HG02571 (cell line): Measurements from ENCODE around the gene FRMD7.
"Not testable (repeated sequence)": the region's sequence is repeated elsewhere in the genome, so short reads cannot be mapped to it uniquely, and the experiment has no call there.

Experiments
- ATAC-seq: cut with Tn5 transposase; IDR thresholded peaks from one replicate; pipeline ENCODE4 v1.9.1; 2021; ENCODE audit warnings: mild to moderate bottlenecking, moderate library complexity; ENCODE audit not compliant: unreplicated experiment

Gene FRMD7, protein sequence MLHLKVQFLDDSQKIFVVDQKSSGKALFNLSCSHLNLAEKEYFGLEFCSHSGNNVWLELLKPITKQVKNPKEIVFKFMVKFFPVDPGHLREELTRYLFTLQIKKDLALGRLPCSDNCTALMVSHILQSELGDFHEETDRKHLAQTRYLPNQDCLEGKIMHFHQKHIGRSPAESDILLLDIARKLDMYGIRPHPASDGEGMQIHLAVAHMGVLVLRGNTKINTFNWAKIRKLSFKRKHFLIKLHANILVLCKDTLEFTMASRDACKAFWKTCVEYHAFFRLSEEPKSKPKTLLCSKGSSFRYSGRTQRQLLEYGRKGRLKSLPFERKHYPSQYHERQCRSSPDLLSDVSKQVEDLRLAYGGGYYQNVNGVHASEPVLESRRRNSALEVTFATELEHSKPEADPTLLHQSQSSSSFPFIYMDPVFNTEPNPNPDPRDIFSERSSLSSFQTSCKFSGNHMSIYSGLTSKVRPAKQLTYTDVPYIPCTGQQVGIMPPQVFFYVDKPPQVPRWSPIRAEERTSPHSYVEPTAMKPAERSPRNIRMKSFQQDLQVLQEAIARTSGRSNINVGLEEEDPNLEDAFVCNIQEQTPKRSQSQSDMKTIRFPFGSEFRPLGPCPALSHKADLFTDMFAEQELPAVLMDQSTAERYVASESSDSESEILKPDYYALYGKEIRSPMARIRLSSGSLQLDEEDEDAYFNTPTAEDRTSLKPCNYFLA

DNA sequence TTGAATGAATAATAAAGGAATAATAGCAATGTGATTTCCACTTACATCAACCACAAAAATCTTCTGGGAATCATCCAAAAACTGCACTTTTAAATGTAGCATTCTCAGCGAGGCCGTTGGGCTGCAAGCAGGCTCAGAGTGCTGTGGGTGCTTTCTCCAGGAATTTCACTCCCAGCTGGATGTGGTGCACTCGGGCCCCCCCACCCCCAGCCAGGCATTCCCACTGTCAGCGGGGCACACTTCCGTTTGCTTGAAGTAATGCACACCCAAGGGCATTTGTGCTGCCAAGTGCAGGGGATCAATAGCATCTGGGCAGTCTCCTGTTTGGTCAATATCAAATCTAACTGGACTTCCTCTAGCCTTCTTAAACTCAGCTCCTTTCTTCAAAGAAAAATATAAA, at the start of gene FRMD7:
TSS of gene FRMD7 (minus strand) at position 278 of the 400 bp plus-strand sequence. CDS start at position 102, 176 bp downstream.
- ATAC-seq = no peak

DNA sequence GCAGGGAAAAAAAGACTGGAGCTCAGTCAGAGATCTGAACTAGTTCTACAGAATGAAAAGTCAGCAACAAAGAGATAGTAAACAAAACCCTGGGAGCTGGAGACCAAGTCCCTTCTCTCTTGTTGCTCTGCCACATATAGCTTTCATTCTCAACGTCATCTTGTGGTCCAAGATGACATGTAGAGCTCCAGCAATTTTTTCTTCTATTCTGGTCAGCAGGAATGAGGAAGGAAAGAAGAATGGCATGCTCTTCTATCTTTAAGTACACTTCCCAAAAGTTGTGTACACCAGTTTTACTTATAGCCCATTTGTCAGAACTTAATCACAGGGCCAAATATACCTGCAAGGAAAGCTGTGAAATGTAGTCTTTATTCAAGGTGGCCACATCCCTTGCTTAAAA, 45.8 kb upstream of the FRMD7 start:
- no peak for ATAC-seq

DNA sequence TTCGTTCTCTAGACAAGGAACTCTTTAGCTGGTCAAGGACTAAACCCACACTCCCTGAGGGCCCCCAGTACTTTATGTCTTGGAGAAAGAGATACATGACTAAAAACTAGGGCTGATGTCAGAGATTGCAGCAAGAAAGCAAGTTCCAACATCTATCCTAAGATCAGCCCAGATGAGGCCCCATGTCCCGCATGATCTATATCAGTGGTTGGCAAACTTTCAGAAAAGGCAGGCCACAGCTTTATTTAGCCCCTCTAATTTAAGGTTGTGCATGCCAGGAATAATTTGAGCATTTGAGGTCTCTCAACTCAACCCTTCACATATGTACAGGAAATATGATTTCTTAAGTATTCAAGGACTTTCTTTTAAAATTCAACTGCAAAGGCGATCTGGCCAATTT, 44.1 kb upstream of the FRMD7 start:
- no peak for ATAC-seq

DNA sequence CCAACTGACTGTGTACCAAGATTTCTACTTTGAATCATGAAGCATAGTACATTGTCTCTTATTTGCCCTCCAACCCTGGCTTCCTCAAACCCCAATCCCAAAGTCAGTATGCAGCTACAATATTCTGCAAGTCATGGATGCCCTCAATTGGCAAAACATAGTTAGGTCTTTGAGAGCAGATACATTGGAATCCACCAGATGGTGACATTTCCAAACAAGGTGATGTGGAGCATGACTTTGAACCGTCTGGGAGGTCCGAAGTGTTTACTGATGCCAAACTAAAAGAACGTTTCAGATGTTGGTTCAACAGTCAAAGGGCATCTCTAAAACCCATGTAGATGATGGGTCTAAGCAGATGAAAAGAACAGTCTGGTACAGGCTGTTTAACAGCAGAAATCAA, 43.7 kb upstream of the FRMD7 start:
- ATAC-seq = no peak

DNA sequence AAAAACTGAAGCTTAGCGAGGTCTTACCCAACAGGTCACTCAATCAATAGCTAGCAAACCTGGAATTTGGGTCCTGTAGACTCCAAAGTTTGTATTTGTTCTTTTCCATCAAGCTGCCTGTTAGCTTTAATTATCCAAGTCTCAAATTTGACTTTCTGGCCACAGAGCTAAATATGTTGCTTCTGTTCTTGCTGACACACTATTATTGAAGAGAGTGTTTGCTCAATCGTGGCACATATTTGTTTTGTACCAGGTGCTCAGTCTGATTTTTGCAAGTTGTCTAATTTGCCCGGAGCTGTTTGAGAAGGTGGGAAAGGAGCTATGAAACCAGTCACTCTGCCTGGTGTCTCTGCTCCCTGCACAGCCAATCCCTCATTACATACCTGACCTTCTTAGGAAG, 41.7 kb upstream of the FRMD7 start:
- ATAC-seq = no peak

DNA sequence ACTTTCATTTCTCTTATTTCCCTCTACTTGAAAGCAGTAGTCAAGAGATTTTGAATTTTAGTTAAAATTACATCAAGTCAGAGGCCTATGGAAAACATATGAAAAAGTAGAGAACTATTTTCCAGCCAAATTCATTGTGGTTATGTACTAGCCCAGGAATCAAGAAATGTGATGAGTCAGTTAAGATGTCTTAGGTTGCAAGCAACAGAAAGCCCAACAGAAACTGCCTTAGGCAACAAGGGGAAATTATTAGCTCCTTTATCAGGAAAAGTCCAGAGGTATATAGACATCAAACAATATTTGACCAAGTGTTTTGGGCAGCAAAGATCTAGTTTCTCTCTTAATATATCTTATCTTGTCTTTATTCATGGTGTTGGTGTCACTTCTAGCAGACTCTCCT, 37.8 kb upstream of the FRMD7 start:
- ATAC-seq = no peak

DNA sequence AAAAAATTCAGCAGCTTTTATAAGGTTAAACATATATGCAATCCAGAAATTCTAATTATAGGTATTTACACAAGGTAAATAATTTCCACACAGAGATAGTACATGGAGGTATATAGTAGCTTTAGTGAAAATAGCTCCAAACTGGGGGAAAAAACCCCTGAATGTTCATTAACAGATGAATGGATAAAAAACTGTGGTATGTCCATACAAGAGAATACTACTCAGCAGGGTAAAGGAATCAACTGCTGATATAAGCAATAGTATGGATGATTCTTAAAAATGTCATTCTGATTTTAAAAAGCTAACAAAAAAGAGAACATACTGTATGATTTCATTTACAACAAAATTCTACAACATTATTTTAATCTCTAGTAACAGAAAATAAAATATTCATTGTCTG, 37.2 kb upstream of the FRMD7 start:
- no peak for ATAC-seq

DNA sequence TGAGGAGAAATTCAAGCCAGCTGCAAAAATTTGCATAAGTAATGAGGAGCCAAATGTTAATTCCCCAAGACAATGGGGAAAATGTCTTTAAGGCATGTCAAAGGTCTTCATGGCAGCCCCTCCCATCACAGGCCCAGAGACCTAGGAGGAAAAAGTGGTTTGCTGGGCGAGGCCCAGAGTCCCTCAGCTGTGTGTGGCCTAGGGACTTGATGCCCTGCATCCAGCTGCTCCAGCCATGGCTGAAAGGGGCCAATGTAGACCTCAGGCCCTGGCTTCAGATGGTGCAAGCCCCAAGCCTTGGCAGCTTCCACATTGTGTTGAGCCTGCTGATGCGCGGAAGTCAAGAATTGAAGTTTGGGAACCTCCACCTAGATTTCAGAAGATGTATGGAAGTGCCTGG, 35.3 kb upstream of the FRMD7 start:
- ATAC-seq = not testable (repeated sequence)

DNA sequence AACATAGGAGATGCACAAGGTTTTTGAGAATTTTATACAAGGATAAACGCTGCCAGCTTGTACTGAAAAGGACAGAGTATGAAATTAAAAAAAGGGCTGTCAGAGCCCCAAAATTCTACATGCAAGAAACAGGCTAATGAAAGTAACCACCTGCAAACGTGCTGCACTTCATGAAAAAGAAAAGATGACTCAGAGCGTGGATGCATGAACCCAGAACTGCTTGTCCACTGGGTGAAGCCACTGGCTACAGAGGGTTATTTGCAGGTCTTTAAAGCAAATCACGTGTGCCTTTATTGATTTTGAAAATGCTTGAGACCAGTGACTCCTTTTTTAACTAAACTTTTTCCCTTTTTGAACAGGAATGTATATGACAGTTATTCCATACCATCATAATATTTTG, 25.3 kb upstream of the FRMD7 start:
- no peak for ATAC-seq

DNA sequence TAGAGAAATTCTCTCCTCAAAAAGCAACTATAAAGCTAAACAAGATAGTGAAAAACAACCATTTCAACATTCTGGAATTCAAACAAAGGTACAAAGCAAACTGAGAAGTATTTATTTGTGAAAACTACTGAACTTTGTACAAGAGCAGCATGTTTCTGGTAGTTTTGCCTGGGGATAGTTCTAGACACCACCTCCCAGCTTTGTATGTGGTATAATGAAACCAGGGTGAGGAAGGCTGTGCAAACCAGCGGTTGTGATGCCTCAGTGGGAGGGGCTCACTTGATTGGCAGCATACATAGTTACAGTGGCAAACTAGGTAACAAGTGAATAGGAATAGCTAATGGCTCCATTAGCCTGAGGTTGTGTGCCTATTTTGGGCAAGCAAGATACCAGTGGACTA, 18.6 kb upstream of the FRMD7 start:
- no peak for ATAC-seq

DNA sequence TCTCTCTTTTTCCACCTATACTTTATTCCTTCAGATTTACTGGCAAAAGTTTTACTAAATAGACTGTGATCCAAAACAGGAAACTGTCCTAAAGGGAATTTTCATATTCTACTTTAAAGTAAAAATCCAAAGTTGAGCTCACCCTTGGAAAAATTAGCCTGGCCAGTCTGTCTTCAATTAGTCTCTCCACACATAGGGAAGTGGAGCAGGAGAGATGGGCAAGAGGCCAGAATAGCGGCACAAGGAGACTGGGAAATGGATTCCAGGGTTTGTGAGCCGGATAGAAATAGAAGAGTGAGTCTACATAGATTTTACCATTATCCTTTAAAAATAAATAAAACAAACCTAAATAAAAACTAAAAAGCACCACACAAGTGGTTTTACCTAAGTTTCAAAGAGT, 16.2 kb upstream of the FRMD7 start:
- no peak for ATAC-seq

DNA sequence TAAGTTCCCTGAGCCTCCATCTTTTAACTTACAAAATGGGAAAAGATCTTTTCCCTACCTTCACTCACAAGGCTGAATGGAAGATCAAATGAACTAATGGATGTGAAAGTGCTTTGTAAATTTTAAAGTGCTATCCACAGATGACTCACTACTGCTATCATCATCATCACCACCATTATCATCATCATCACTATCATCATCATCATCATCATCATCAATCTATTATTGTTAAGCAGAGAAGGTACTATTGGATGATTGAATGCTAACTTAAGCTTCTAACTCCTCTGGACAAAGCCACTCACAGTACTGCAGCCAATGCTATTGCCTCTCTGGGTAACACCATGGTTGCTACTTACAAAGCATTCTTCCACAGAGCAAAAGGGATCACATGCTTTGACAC, 1.9 kb downstream of the FRMD7 start:
- ATAC-seq = no peak

DNA sequence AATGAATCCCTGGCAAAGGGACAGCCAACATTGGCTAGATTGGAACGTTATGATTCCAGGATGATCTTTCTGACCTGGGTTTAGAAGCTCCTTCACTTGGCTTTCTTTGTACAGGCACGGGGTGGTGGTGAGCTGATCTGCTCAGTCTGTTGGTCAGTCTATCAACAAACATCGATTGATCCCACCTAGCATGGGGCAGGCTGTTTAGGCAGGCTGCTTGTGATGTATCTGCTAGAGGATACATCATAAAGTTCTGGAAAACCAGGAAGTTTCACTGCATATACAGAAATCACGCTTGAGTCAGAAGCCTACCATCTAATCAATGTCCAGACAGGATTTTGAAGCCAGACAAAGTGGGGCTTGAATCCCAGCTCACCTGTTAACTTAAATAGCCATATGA, 6.9 kb downstream of the FRMD7 start:
- no peak for ATAC-seq

DNA sequence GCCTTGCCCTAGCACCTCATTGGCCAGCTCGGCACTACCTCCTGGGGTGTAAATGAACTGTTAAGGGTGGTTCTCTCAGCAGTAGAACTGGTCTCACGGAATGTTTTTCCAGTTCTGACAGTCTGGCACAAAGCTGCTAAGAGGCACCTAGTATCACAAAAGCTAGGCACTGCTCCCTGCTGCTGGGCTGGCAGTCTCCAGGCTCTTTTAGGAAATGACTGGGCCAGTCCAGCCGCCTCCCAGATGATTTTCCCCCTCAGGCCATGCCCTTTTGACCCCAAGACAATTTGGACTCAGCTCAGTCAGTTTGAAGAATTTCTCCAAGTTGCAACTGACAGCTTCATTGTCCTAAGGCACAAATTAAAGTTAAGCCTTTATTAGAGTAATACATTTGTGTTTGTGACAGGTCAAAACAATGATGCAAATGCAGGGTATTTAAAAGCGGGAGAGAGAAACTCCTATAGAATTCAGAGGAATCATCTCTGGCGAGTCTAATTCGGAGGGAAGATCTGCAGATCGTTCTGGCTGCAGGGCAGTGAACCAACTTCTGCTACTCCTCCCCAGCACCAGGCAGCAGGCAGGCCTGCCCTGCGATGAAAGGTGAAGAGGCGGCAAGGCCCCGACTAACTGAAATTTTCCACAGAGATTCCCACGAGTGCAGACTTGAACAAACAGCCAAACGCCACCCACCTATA, 7.9 kb downstream of the FRMD7 start:
- ATAC-seq = no peak

DNA sequence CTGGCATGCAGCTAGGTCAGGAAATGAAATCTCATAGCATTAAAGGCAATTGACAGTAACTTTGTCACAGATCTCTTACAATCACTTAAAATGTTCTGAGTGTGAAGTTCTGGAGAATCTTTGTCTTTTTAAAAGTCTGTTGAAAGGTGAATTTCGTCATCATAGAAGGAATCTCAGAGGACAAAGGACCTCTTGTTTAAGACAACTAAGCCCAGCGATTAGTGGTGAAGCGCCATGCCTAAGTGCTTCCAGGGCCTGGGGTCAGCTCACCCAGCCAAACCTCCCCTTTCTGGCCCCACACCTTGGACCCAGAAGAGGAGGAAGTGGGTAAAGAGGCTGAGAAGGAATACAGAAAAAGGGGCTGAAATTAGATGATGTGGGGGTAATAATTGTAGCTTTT, 8.5 kb downstream of the FRMD7 start:
- no peak for ATAC-seq

DNA sequence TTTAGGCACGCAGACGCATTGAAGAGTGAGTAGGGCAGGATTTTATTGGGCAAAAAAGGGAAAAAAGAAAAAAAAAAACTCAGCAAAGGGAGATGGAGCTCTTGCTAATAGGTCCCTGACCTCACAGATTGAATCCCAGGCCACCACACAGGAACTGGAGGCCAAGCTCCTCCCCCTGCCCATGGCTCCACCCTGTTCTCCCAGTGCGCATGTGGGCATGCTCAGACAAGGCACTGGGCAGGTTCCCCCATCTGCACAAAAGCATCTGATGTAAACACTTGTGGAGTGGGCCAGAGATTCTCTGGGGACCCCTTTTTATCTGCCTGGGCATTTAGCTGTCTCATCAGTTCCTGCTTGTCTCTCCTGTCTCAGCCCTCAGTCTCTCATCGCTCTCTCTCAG, 9.5 kb downstream of the FRMD7 start:
- no peak for ATAC-seq

DNA sequence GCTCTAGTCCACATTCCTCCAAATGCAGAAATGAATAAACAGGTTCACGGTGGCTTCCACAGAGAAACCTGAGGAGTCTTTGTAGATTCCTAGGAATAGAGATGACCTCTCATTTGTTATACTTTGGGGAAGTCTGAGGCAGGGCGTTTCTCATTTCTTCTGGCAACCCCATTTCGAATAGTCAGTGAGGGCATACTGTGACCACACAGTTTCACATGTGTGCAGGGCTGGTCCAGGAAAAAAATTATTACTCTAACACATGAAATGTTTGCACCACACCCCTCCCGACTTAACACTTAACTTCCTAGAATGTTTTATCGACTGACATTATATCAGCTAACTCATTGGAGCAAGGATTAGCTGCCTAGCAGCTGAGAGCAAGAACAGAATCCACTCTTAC, 12.0 kb downstream of the FRMD7 start:
- no peak for ATAC-seq

DNA sequence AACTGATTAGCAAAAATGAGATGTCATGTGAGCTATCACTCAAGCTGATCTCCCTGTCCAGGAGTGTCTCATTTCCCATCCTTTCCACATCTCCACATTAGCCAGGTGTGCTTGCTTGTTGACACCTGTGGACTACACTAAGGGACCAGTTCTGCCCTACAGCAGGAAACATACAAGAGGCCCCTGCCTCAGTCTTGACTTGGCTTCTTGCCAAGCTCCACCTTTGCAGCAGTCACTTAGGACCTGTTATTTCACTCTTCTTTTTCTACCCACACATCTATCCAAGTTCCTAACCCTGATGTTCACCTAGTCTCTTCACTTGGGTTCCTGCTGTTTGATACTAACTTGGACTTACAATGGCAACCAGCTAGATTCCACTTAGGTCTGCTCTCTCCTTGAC, 13.2 kb downstream of the FRMD7 start:
- no peak for ATAC-seq

DNA sequence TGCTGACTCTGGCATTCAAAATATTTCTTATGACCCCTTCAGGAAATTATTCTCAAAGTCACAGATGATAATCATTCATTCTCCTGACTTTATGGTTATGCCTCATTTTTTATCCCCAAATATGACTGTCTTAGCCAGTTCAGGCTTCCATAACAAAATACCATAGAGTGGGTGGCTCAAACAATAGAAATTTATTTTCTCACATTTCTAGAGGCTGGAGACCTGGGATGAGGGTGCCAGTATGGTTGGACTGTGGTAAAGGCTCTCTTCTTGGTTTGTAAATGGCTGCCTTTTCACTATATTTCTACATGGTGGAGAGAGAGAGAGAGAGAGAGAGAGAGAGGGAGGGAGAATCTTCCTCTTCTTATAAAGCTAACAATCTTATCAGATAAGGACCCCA, 20.5 kb downstream of the FRMD7 start:
- no peak for ATAC-seq

DNA sequence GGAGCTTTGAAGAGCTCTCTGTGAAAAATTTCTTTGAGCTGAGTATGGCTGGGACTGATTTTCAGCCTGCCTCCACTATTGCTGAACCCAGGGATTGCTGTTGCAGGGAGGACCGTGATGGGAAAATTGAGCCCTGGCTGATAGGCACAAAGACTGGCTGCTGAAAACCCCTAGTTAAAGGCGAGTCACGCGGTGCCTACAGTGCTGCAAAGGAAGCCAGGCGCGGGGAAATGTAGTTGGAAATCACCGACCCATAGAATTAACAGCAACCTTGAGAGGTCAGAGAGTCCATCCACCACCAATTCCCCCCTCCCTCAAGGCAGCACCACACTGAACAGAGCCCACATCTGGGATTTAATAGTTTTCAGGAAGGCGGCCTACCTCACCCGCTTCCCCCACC, 26.0 kb downstream of the FRMD7 start:
- no peak for ATAC-seq

DNA sequence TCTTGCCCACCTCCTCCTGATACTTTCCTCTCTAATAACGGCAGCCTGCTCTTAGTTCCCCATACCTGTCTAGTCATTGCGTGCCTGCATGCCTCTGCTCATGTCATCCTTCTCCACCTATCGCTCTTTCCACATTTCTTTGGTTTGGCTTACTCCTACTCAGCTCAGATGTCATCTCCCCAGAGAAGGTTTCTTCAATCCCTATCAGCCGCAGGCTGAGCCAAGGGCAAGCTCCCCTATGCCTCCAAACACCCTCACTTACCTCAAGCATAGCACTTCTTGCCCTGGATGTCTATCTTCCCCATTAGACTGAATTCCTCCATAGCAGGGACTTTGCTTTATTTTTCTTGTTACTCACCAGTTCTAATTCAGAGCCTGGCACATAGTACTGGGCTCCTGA, 26.6 kb downstream of the FRMD7 start:
- no peak for ATAC-seq

DNA sequence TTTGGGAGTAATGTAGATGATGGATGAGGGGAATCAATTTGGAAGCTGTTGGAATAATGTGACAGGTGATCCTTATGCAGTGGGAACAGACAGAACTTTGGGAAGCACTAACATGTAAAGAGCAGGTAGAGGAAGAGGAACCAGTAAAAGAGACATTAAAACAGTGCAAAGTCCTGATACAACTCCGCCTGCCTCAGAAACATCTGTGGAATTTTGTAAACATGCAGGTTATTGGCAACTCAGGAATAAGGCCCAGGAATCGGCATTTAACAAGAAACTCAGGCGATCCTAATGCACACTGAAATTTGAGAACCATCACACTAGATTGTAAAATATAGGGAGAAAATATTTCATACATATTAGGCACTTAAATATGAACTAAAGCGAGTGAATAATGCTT, 29.1 kb downstream of the FRMD7 start:
- not testable (repeated sequence) for ATAC-seq
